GM23338 (cell line): ENCODE measurements around the gene SUOX. TPM values are rescaled to one million over a fixed set of nuclear protein-coding genes. Genes with fewer than 3 reads are reported as not detected.
A peak's percentile ranks its signal among the peaks of the same experiment; 100 is the strongest.

Experiments
- ATAC-seq: fragments of 200-7000 bp; cut with Tn5 transposase; 3 replicates; pipeline ENCODE4 v1.9.1; 2020
- DNase-seq: peaks from one replicate; pipeline ENCODE4 v3.0.0-alpha.2; 2015; ENCODE audit warnings: low spot score
- H2AFZ ChIP-seq: fragments of 200-600 bp; sonication (generic); 2 replicates; pipeline ENCODE4 v1.8.0; 2016; ENCODE audit warnings: antibody characterized with exemption, mild to moderate bottlenecking, moderate library complexity
- H3F3A ChIP-seq: fragments of 200-600 bp; sonication (generic); replicated peaks from 2 replicates; pipeline ENCODE4 v1.8.0; 2017; ENCODE audit warnings: antibody characterized with exemption, mixed run types, low read depth
- H3K27ac ChIP-seq: fragments of 200-600 bp; sonication (generic); 2 replicates; pipeline ENCODE4 v1.6.1; 2016; ENCODE audit warnings: low read depth
- H3K27me3 ChIP-seq: fragments of 200-600 bp; sonication (generic); 2 replicates; pipeline ENCODE4 v1.8.0; 2016; ENCODE audit warnings: mild to moderate bottlenecking, mixed run types, moderate library complexity; ENCODE audit not compliant: insufficient read depth
- H3K36me3 ChIP-seq: fragments of 200-600 bp; sonication (generic); 2 replicates; pipeline ENCODE4 v1.8.0; 2016; ENCODE audit warnings: mild to moderate bottlenecking; ENCODE audit not compliant: insufficient read depth
- H3K4me1 ChIP-seq: fragments of 200-600 bp; sonication (generic); 2 replicates; pipeline ENCODE4 v1.8.0; 2016; ENCODE audit warnings: mild to moderate bottlenecking, moderate library complexity; ENCODE audit not compliant: insufficient read depth
- H3K4me2 ChIP-seq: fragments of 200-600 bp; sonication (generic); 2 replicates; pipeline ENCODE4 v1.7.1; 2017; ENCODE audit warnings: mixed run types
- H3K4me3 ChIP-seq: fragments of 200-600 bp; sonication (generic); 2 replicates; pipeline ENCODE4 v1.6.1; 2016; ENCODE audit warnings: mixed run types
- H3K79me2 ChIP-seq: fragments of 200-600 bp; sonication (generic); replicated peaks from 2 replicates; pipeline ENCODE4 v1.8.0; 2017; ENCODE audit warnings: mild to moderate bottlenecking; ENCODE audit not compliant: insufficient read depth
- H3K9me2 ChIP-seq: fragments of 200-600 bp; sonication (generic); 2 replicates; pipeline ENCODE4 v1.8.0; 2017; ENCODE audit not compliant: insufficient read depth
- H4K20me1 ChIP-seq: fragments of 200-600 bp; sonication (generic); replicated peaks from 2 replicates; pipeline ENCODE4 v1.8.0; 2017; ENCODE audit warnings: mild to moderate bottlenecking; ENCODE audit not compliant: insufficient read depth
- H3K27ac Mint-ChIP-seq: 2 replicates; pipeline ENCODE4 v1.8.0; 2020; ENCODE audit warnings: inconsistent platforms, mild to moderate bottlenecking, moderate library complexity, mixed read lengths
- H3K27me3 Mint-ChIP-seq: 3 replicates; pipeline ENCODE4 v1.8.0; 2022; ENCODE audit warnings: low read depth, mild to moderate bottlenecking, moderate library complexity, mixed read lengths, inconsistent platforms; ENCODE audit not compliant: insufficient read depth, poor library complexity
- H3K36me3 Mint-ChIP-seq: 3 replicates; pipeline ENCODE4 v1.8.0; 2021; ENCODE audit warnings: low read depth, mild to moderate bottlenecking, inconsistent platforms, moderate library complexity, mixed read lengths
- H3K4me1 Mint-ChIP-seq: 3 replicates; pipeline ENCODE4 v1.8.0; 2020; ENCODE audit warnings: mild to moderate bottlenecking, inconsistent platforms, mixed read lengths
- H3K4me3 Mint-ChIP-seq: 3 replicates; pipeline ENCODE4 v1.8.0; 2021; ENCODE audit warnings: moderate library complexity, mild to moderate bottlenecking, inconsistent platforms, mixed read lengths
- H3K9me3 Mint-ChIP-seq: 3 replicates; pipeline ENCODE4 v1.8.0; 2020; ENCODE audit warnings: moderate library complexity, mild to moderate bottlenecking, inconsistent platforms, mixed read lengths
- CREB1 ChIP-seq: fragments of 250-450 bp; sonication (Bioruptor Pico); IDR thresholded peaks from 2 replicates; pipeline ENCODE4 v1.5.0; 2020; ENCODE audit warnings: low read depth, mild to moderate bottlenecking, moderate library complexity
- EZH2 ChIP-seq: fragments of 200-600 bp; sonication (generic); IDR thresholded peaks from one replicate; pipeline ENCODE4 v1.8.0; 2017; ENCODE audit warnings: antibody characterized with exemption, mild to moderate bottlenecking, low read depth; ENCODE audit not compliant: unreplicated experiment
- EZH2phosphoT487 ChIP-seq: fragments of 200-600 bp; sonication (generic); IDR thresholded peaks from one replicate; pipeline ENCODE4 v1.8.1; 2018; ENCODE audit warnings: antibody characterized with exemption; ENCODE audit not compliant: unreplicated experiment
- JUNB ChIP-seq: IDR thresholded peaks from one replicate; pipeline ENCODE4 v1.6.1; 2016; ENCODE audit warnings: antibody characterized with exemption; ENCODE audit not compliant: unreplicated experiment
- NANOG ChIP-seq: IDR thresholded peaks from 2 replicates; pipeline ENCODE4 v1.6.1; 2016; ENCODE audit warnings: antibody characterized with exemption, borderline replicate concordance
- POLR2AphosphoS5 ChIP-seq: IDR thresholded peaks from 2 replicates; pipeline ENCODE4 v1.6.1; 2016; ENCODE audit warnings: antibody characterized with exemption, low read depth
- STAT1 ChIP-seq: IDR thresholded peaks from one replicate; pipeline ENCODE4 v1.6.1; 2016; ENCODE audit warnings: antibody characterized with exemption; ENCODE audit not compliant: unreplicated experiment
- ZNF114 ChIP-seq: fragments of 250-450 bp; sonication (Bioruptor Pico); IDR thresholded peaks from 2 replicates; pipeline ENCODE4 v1.5.0; 2020; ENCODE audit warnings: mild to moderate bottlenecking, moderate library complexity
- ZNF331 ChIP-seq: fragments of 250-450 bp; sonication (Bioruptor Pico); IDR thresholded peaks from 2 replicates; pipeline ENCODE4 v1.5.0; 2020; ENCODE audit warnings: low read depth, mild to moderate bottlenecking, moderate library complexity
- polyA plus RNA-seq: library from polyadenylated mRNA; unstranded; fragments of >200 nt; fragmentation: Nextera tagmentation; extraction: Ambion mirVana; gene quantifications from 2 replicates; pipeline ENCODE4 v1.2.1, GENCODE V29; 2016
- total RNA-seq: library from RNA; depleted of rRNA; stranded (reverse); fragments of >200 nt; shearing (Covaris generic); gene quantifications from 2 replicates; pipeline ENCODE4 v1.2.3, GENCODE V29; 2014
- TF ChIP-seq, protein P1 (sequence below): IDR thresholded peaks from 2 replicates; pipeline ENCODE4 v1.6.1; 2016; ENCODE audit warnings: antibody characterized with exemption
- TF ChIP-seq, protein P2 (sequence below): fragments of 250-450 bp; sonication (Bioruptor Pico); IDR thresholded peaks from 2 replicates; pipeline ENCODE4 v1.5.0; 2020; ENCODE audit warnings: mild to moderate bottlenecking, moderate library complexity
- TF ChIP-seq, protein P3 (sequence below): IDR thresholded peaks from one replicate; pipeline ENCODE4 v1.6.1; 2018; ENCODE audit warnings: antibody characterized with exemption; ENCODE audit not compliant: unreplicated experiment
- TF ChIP-seq, protein P4 (sequence below), 2 experiments: fragments of 200-600 bp in 1 of 2; sonication (generic) in 1 of 2; conservative IDR thresholded peaks; 2 replicates each; pipeline versions ENCODE4 v1.5.1 to v1.6.1; 2016 to 2017; ENCODE audit warnings: antibody characterized with exemption in 2 of 2, low read depth in 2 of 2, mild to moderate bottlenecking in 2 of 2, moderate library complexity in 1 of 2

SUOX gene
- total and polyA plus RNA-seq, 2 experiments from 2014 or later = 14.0 to 27.5 TPM

DNA sequence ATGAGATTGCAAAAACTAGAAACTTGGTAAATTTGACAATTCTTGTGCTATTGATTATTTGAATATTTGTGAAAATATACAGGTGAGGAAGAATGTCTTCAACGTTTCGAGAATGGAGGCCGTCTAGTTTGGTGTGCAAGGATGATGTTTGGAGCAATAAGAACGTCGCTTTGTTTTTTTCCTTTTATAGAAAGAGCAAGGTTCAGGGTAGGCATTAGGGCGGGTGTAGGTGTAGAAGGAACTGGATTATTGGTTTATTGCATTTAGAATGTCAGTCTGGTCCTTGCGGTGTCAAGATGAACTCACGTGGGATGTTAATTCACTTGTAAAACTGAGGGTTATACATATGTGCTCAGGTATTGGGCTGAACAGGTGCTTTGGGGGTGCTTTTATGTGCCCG lies 45.8 kb downstream of the SUOX start:
- H3K36me3 Mint-ChIP-seq = peaks cover 40% of the 10 kb centered on the region
- Histone ChIP-seq H3K4me3 (peak overlapping the region; percentile 99), H3K4me2 (peak overlapping the region; percentile 100), H2AFZ (no peak overlapping the region), H3K36me3 (peaks cover 23% of the 10 kb centered on the region), H3F3A (peaks cover 51% of the 10 kb centered on the region), H3K27ac (peak overlapping the region; percentile 98), H4K20me1 (peaks cover 19% of the 10 kb centered on the region), H3K79me2 (peaks cover 21% of the 10 kb centered on the region), H3K9me2 (no peaks in the 10 kb centered on the region), H3K4me1 (peaks cover 28% of the 10 kb centered on the region), H3K27me3 (no peaks in the 10 kb centered on the region)
- no peaks in the 10 kb centered on the region; the same call in 1 of the 3 replicates for H3K9me3 Mint-ChIP-seq
- peak overlapping the region; percentile 99 for H3K27ac Mint-ChIP-seq
- peaks cover 37% of the 10 kb centered on the region for H3K4me1 Mint-ChIP-seq
- DNase-seq = no peak
- TF ChIP-seq, protein P1, sequence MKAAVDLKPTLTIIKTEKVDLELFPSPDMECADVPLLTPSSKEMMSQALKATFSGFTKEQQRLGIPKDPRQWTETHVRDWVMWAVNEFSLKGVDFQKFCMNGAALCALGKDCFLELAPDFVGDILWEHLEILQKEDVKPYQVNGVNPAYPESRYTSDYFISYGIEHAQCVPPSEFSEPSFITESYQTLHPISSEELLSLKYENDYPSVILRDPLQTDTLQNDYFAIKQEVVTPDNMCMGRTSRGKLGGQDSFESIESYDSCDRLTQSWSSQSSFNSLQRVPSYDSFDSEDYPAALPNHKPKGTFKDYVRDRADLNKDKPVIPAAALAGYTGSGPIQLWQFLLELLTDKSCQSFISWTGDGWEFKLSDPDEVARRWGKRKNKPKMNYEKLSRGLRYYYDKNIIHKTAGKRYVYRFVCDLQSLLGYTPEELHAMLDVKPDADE = no peak
- TF ChIP-seq, protein P2, sequence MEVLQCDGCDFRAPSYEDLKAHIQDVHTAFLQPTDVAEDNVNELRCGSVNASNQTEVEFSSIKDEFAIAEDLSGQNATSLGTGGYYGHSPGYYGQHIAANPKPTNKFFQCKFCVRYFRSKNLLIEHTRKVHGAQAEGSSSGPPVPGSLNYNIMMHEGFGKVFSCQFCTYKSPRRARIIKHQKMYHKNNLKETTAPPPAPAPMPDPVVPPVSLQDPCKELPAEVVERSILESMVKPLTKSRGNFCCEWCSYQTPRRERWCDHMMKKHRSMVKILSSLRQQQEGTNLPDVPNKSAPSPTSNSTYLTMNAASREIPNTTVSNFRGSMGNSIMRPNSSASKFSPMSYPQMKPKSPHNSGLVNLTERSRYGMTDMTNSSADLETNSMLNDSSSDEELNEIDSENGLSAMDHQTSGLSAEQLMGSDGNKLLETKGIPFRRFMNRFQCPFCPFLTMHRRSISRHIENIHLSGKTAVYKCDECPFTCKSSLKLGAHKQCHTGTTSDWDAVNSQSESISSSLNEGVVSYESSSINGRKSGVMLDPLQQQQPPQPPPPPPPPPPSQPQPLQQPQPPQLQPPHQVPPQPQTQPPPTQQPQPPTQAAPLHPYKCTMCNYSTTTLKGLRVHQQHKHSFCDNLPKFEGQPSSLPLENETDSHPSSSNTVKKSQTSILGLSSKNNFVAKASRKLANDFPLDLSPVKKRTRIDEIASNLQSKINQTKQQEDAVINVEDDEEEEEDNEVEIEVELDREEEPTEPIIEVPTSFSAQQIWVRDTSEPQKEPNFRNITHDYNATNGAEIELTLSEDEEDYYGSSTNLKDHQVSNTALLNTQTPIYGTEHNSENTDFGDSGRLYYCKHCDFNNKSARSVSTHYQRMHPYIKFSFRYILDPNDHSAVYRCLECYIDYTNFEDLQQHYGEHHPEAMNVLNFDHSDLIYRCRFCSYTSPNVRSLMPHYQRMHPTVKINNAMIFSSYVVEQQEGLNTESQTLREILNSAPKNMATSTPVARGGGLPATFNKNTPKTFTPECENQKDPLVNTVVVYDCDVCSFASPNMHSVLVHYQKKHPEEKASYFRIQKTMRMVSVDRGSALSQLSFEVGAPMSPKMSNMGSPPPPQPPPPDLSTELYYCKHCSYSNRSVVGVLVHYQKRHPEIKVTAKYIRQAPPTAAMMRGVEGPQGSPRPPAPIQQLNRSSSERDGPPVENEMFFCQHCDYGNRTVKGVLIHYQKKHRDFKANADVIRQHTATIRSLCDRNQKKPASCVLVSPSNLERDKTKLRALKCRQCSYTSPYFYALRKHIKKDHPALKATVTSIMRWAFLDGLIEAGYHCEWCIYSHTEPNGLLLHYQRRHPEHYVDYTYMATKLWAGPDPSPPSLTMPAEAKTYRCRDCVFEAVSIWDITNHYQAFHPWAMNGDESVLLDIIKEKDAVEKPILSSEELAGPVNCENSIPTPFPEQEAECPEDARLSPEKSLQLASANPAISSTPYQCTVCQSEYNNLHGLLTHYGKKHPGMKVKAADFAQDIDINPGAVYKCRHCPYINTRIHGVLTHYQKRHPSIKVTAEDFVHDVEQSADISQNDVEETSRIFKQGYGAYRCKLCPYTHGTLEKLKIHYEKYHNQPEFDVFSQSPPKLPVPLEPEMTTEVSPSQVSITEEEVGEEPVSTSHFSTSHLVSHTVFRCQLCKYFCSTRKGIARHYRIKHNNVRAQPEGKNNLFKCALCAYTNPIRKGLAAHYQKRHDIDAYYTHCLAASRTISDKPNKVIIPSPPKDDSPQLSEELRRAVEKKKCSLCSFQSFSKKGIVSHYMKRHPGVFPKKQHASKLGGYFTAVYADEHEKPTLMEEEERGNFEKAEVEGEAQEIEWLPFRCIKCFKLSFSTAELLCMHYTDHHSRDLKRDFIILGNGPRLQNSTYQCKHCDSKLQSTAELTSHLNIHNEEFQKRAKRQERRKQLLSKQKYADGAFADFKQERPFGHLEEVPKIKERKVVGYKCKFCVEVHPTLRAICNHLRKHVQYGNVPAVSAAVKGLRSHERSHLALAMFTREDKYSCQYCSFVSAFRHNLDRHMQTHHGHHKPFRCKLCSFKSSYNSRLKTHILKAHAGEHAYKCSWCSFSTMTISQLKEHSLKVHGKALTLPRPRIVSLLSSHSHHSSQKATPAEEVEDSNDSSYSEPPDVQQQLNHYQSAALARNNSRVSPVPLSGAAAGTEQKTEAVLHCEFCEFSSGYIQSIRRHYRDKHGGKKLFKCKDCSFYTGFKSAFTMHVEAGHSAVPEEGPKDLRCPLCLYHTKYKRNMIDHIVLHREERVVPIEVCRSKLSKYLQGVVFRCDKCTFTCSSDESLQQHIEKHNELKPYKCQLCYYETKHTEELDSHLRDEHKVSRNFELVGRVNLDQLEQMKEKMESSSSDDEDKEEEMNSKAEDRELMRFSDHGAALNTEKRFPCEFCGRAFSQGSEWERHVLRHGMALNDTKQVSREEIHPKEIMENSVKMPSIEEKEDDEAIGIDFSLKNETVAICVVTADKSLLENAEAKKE (CRISPR knock-in tag) = no peak
- TF ChIP-seq EZH2phosphoT487 (no peak), ZNF331 (no peak), NANOG (no peak), STAT1 (no peak), EZH2 (no peak), JUNB (no peak), ZNF114 (CRISPR knock-in tag) (no peak), POLR2AphosphoS5 (no peak), CREB1 (no peak)
- TF ChIP-seq, protein P3, sequence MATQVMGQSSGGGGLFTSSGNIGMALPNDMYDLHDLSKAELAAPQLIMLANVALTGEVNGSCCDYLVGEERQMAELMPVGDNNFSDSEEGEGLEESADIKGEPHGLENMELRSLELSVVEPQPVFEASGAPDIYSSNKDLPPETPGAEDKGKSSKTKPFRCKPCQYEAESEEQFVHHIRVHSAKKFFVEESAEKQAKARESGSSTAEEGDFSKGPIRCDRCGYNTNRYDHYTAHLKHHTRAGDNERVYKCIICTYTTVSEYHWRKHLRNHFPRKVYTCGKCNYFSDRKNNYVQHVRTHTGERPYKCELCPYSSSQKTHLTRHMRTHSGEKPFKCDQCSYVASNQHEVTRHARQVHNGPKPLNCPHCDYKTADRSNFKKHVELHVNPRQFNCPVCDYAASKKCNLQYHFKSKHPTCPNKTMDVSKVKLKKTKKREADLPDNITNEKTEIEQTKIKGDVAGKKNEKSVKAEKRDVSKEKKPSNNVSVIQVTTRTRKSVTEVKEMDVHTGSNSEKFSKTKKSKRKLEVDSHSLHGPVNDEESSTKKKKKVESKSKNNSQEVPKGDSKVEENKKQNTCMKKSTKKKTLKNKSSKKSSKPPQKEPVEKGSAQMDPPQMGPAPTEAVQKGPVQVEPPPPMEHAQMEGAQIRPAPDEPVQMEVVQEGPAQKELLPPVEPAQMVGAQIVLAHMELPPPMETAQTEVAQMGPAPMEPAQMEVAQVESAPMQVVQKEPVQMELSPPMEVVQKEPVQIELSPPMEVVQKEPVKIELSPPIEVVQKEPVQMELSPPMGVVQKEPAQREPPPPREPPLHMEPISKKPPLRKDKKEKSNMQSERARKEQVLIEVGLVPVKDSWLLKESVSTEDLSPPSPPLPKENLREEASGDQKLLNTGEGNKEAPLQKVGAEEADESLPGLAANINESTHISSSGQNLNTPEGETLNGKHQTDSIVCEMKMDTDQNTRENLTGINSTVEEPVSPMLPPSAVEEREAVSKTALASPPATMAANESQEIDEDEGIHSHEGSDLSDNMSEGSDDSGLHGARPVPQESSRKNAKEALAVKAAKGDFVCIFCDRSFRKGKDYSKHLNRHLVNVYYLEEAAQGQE = no peak
- TF ChIP-seq, protein P4, sequence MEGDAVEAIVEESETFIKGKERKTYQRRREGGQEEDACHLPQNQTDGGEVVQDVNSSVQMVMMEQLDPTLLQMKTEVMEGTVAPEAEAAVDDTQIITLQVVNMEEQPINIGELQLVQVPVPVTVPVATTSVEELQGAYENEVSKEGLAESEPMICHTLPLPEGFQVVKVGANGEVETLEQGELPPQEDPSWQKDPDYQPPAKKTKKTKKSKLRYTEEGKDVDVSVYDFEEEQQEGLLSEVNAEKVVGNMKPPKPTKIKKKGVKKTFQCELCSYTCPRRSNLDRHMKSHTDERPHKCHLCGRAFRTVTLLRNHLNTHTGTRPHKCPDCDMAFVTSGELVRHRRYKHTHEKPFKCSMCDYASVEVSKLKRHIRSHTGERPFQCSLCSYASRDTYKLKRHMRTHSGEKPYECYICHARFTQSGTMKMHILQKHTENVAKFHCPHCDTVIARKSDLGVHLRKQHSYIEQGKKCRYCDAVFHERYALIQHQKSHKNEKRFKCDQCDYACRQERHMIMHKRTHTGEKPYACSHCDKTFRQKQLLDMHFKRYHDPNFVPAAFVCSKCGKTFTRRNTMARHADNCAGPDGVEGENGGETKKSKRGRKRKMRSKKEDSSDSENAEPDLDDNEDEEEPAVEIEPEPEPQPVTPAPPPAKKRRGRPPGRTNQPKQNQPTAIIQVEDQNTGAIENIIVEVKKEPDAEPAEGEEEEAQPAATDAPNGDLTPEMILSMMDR (conservative IDR thresholded peaks at IDR 0.05; ENCODE audit: low read depth in 2 of 2) = no peak
- H3K4me3 Mint-ChIP-seq = peak overlapping the region; percentile 95
- no peak for ATAC-seq
- peaks cover 5% of the 10 kb centered on the region for H3K27me3 Mint-ChIP-seq
